A549 treated with dexamethasone at 1 μM for 4 hours (cell line): ENCODE measurements around the gene UBQLNL. TPM values are rescaled to one million over a fixed set of nuclear protein-coding genes. Genes with fewer than 3 reads are reported as not detected.

Experiments used
- total RNA-seq: library from RNA; stranded (reverse); fragments of 200-300 nt; extraction: Qiagen RNA extraction; gene quantifications from 5 replicates; pipeline ENCODE4 v1.2.3, GENCODE V29; 2022

The UBQLNL gene
- 0.05 TPM in 1 of 5 replicates, not detected in the others for total RNA-seq

GRCh38 chr11:5516599-5516998 lies at the start of gene UBQLNL:
Gene UBQLNL (minus strand): TSS chr11:5516699. CDS start chr11:5516441, 258 bp downstream.

GRCh38 chr11:5548440-5548839 lies 31.9 kb upstream of the UBQLNL start, which contains the start of gene OR52H1:
Gene OR52H1 (minus strand): TSS chr11:5548540. CDS start chr11:5545505, 3,035 bp downstream.

DNA sequence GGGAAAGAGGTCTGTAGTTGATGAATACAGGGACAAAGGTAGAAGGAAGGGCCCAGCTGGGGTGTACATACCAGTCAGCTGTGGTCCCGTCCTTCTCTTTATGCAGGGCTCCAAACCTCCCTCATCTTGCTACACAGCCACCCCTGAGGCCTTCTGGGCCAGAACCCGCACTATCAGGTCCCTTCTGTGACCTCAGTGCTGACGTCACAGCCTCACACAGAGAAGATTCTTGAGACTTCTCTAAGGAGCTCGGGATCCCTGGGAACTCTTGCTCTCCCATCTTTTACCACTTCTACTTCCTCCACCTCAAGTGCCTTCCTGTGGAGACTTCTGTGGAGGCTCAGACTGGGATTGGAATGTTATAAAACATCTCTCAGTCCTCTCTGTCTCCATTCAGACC lies 6.7 kb downstream of the UBQLNL start, which contains the start of gene UBQLN3:
UBQLN3 (minus strand) TSS at position 155 of the 400 bp plus-strand sequence. CDS start 399 bp downstream, outside the sequence.

DNA sequence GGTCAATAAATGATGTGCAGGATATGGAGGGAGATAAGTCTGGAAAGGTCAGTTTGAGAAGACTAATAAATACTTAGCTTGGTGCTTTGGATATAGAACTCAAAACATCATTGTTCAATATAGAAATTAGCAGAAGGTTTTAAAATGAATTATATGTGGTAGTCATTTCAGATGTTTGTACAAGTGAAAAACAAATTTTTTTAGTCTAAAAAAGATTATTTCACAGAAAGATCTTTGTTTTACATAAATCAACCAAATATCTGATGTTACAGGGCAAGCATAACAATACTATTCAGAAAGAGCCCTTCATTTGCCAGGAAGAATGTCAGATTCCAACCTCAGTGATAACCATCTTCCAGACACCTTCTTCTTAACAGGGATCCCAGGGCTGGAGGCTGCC lies 28.1 kb downstream of the UBQLNL start, which contains the start of gene OR52D1:
OR52D1 (plus strand) TSS at position 301 of the 400 bp plus-strand sequence; CDS start at position 323, 22 bp downstream.

Other genes starting within 250 kb of the UBQLNL start
- gene HBE1, start 246.8 kb downstream of the UBQLNL start, total RNA-seq, result 0.09 to 0.19 TPM (median 0.11 TPM) in 4 of 5 replicates, not detected in the other
- not detected in 5 replicates for gene OR51B4, start 214.8 kb downstream of the UBQLNL start, total RNA-seq
- gene OR51B2, start 192.4 kb downstream of the UBQLNL start, total RNA-seq, result not detected in 5 replicates
- 0.06 TPM in 1 of 5 replicates, not detected in the others for gene OR51B5, start 173.2 kb downstream of the UBQLNL start, total RNA-seq
- gene OR51B6, start 165.2 kb downstream of the UBQLNL start, total RNA-seq, result not detected in 5 replicates
- gene OR51M1, start 132.9 kb downstream of the UBQLNL start, total RNA-seq, result not detected in 5 replicates
- not detected in 5 replicates for gene OR51Q1, start 94.6 kb downstream of the UBQLNL start, total RNA-seq
- gene OR51I1, start 75.2 kb downstream of the UBQLNL start, total RNA-seq, result not detected in 5 replicates
- gene OR51I2, start 67.4 kb downstream of the UBQLNL start, total RNA-seq, result not detected in 5 replicates
- gene OR52D1, start 28.0 kb downstream of the UBQLNL start, total RNA-seq, result not detected in 5 replicates
- gene UBQLN3, start 6.7 kb downstream of the UBQLNL start, total RNA-seq, result not detected in 5 replicates
- gene OR52H1, start 31.8 kb upstream of the UBQLNL start, total RNA-seq, result not detected in 5 replicates
- gene OR52B6, start 64.2 kb upstream of the UBQLNL start, total RNA-seq, result not detected in 5 replicates
- 6.7 to 8.4 TPM (median 7.5 TPM) in 5 replicates for gene TRIM6, start 79.9 kb upstream of the UBQLNL start, total RNA-seq
- 2.6 to 2.9 TPM (median 2.7 TPM) in 5 replicates for gene TRIM34, start 108.3 kb upstream of the UBQLNL start, total RNA-seq
- gene TRIM5, start 168.4 kb upstream of the UBQLNL start, total RNA-seq, result 8.6 to 10.0 TPM (median 9.2 TPM) in 5 replicates
- 0.73 to 1.5 TPM (median 0.84 TPM) in 5 replicates for gene TRIM22, start 173.1 kb upstream of the UBQLNL start, total RNA-seq
- gene OR56B1, start 219.7 kb upstream of the UBQLNL start, total RNA-seq, result not detected in 5 replicates
- gene OR52N4, start 237.5 kb upstream of the UBQLNL start, total RNA-seq, result not detected in 5 replicates